ENCODE results near the gene FLVCR2.

Gene FLVCR2

DNA sequence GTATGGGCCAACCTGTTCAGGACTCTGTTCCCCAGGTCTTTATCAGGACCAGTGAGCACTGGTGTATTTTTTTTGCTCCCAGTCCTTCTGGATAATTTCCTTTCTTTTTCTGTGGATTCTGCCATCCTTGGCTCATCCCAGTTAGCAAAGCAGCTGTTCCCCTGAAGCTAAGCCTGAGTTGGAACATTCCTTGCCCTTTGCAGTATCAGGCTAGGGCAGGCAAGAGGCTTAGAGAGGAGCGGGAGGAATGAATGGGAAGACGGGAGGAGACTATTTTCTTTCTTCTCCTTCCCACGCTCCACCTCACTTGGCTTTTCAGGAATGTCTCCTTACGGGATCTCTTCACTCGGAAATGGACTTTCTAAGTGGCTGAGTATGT, 53.0 kb downstream of the FLVCR2 start:
- peak; percentile 45 for DNase-seq (ENCODE audit: low read depth)

DNA sequence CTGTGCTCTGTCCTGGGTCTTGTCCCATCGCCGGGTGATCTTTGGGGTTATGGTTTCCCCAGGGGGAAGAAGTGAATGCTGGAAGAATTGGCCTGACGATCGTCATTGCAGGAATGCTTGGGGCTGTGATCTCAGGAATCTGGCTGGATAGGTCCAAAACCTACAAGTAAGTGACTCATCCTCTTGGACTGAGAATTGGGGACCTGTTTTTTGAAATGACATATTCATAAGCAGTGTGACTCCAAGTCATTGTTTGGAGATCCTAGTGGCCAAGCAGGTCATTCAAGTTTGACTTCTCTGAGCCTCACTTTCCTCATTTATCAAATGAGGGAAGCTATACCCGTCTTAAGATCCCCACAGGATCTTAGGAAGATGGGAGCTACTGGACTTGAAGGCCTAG, 56.4 kb downstream of the FLVCR2 start:
- peak; percentile 5 for DNase-seq (ENCODE audit: low read depth)

- peak; percentile 86 for DNase-seq (ENCODE audit: low read depth)
Measured at GRCh38 chr14:75636100-75636692, 57.8 kb downstream of the FLVCR2 start.

DNA sequence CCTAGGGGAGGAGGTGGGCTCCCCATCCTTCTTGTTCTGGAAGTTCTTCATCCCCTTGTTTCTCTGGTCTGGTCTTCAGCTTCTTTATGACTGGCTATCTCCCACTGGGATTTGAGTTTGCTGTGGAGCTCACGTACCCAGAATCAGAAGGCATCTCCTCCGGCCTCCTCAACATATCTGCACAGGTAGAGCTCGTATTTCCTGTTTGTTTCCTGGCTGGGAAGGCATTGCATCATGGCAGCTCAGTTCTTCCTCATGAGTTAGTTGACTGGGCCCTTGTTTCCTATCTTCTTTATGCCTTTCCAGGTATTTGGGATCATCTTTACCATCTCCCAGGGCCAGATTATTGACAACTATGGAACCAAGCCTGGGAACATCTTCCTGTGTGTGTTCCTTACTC, 62.5 kb downstream of the FLVCR2 start:
- DNase-seq (ENCODE audit: low read depth): no peak

- DNase-seq (ENCODE audit: low read depth): no peak
Measured at GRCh38 chr14:75643985-75644384, 65.6 kb downstream of the FLVCR2 start.

DNA sequence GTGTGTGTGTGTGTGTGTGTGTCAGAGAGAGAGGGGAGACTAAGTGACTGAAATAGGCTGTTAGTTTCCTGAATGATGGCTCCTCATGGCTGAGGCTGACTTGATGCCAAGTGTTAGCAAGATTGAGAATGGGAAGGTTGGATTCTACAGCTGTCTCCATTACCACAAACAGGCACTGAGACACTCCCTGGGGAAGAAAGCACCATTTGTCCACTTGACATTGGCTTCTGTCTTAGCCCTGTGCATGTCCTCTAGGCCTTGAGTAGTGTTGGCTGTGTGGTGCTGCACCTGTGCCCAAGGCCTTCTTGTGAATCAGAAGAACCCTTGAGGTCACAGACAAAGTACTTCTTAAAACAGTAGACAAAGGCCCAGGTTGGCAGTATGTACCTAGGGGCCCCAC, 66.6 kb downstream of the FLVCR2 start:
- DNase-seq (ENCODE audit: low read depth): no peak

- DNase-seq (ENCODE audit: low read depth): no peak
Measured at GRCh38 chr14:75646762-75647161, 68.3 kb downstream of the FLVCR2 start.

DNA sequence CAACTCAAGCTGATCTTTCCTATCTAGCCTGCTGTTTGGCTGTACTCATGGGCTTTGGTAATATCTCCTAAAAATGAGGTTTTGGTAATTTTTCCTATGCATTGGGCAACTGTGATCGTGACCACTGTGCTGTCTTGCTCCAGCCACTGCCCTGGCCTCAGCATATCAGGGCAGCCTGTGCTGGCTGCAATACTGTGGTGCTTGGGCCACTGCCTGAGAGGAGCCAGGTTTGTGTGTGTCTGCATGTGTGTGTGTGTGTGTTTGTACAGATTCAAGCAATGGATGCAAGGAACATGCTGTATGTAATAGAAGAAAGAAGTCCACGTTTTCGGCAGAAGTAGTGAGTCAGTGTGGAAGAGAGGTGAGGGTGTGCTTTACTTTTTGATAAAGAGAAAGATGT, 69.2 kb downstream of the FLVCR2 start:
- no peak for DNase-seq (ENCODE audit: low read depth)

GRCh38 chr14:75648066-75648838, 69.8 kb downstream of the FLVCR2 start:
- DNase-seq (ENCODE audit: low read depth): peak; percentile 96

DNA sequence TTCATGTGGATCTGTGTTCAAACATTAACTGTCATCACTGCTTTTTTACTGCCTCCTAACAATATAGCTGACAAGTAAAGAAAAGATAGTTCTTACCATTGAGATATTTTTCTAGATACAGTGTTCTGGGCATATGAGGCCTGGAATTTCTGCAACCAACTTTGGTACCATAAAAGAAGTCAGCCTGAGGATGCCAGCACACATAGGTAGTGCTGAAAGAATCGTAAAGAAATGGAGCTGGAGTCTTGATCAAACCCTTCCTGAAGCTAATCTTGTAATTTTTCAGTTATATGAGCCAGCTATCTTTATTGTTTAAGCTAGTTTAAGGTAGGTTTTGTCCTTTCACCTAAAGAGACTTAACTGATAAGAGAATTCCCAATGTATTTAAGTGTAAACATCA, 70.9 kb downstream of the FLVCR2 start:
- DNase-seq (ENCODE audit: low read depth): no peak

DNA sequence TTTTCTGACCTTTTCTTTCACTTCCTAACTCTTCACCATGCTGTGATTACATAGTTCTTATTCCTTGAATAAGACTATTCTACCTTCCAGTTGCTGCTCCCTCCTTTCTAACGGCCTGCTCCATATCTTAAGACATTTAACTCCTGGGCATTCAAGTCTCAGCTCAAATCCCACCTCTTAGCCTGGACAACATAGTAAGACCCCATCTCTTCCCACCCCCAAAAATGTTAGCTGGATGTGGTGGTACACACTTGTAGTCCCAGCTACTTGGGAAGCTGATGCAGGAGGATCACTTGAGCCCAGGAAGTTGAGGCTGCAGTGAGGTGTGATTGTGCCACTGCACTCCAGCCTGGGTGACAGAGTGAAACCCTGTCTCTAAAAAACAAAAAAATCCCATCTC, 71.4 kb downstream of the FLVCR2 start:
- DNase-seq (ENCODE audit: low read depth): no peak

DNA sequence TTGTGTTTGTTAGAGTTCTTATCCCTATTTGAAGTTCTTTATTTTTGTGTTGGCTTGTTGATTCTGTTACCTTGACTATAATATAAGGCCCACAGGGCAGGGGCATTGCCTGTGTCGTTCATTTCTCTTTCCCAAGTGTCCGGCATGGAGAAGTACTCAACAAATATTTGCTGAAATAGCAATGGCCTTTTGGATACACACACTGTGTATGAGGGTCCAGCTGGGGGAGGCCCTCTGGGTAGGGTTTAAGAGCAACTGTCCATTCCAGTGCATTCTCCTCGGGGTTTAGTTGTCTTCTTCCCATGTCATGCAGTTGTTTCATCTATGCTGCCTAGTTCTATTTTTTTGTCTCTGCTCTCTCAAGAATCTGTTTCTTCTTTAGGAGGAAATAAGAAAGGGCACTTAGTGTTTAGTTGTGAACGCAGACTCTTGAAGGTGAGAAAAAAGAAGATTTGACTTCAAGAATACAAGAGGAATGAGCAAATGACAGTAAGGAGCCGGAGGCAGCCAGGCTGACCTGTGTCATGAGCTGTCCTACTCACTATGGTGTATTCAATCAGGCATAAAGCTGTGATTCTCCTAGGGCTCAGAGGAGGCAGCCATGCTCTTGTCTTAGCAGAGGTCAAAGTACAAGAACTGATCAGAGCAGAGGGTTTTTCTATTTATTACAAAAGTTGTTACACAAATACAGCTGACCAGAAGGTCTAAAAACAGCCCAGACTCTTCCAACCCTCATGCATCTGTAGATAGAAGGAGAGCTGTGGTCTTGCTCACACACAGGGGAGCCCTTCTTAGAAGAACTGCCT, 72.0 kb downstream of the FLVCR2 start:
- DNase-seq (ENCODE audit: low read depth): no peak

GRCh38 chr14:75653563-75653962, 75.1 kb downstream of the FLVCR2 start:
- no peak for DNase-seq (ENCODE audit: low read depth)

GRCh38 chr14:75654127-75654732, 75.8 kb downstream of the FLVCR2 start:
- DNase-seq (ENCODE audit: low read depth): peak; percentile 67

GRCh38 chr14:75655235-75655634, 76.8 kb downstream of the FLVCR2 start:
- no peak for DNase-seq (ENCODE audit: low read depth)

DNA sequence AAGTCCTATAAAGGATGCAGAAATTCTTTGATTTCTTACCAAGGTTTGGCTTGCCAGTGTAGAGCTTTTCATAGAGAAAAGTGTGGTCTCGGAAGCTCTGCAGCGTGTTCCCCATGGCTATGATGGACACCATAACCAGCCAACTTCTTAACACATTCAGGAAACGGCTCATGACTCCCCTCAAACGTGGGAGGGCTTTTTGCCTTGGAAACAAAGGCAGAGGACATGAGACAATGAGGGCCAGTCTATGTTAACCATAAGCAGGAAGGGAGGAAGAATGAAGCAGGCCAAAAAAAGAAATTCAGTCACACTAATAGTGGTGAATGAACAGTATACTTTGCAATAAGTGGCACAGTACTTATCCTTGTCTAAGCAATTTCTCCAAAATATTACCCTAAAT, 78.9 kb downstream of the FLVCR2 start:
- no peak for DNase-seq (ENCODE audit: low read depth)

DNA sequence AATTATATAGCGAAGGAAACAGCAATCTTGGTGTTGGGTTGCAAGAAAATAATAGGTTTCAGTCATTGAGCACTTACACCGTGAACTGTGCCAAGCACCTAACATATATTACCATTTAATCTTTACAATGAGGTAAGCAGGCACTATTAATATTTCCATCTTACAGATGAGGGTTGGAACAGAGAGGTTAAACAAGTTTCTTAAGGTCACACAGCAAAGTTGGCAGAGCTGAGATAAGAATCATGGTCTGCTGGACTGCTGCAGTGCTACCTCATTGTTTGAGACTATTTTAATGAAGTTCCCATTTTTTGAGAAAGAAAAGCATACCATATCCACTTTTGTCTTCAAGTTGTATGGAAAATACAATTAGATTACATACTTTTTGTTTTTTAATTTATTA, 80.5 kb downstream of the FLVCR2 start:
- DNase-seq (ENCODE audit: low read depth): no peak

DNA sequence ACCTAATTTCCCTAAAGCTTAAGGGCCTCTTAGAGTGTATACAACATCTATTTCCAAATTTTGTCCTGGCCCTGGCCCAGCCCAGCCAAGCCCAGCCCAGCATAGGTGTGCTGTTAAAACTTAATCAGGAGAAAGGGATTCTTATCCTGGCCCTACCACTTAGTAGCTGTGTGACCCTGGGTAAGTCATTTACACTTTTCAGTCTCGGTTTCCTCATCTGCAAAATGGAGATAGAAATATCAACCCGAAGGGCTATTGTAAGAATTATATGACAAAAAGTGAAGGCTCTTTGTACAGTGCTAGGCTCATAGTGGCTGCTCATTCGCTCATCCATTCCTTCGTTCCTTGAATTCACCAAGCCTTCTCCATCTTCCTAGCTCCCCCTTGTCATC, 81.8 kb downstream of the FLVCR2 start:
- no peak for DNase-seq (ENCODE audit: low read depth)

DNA sequence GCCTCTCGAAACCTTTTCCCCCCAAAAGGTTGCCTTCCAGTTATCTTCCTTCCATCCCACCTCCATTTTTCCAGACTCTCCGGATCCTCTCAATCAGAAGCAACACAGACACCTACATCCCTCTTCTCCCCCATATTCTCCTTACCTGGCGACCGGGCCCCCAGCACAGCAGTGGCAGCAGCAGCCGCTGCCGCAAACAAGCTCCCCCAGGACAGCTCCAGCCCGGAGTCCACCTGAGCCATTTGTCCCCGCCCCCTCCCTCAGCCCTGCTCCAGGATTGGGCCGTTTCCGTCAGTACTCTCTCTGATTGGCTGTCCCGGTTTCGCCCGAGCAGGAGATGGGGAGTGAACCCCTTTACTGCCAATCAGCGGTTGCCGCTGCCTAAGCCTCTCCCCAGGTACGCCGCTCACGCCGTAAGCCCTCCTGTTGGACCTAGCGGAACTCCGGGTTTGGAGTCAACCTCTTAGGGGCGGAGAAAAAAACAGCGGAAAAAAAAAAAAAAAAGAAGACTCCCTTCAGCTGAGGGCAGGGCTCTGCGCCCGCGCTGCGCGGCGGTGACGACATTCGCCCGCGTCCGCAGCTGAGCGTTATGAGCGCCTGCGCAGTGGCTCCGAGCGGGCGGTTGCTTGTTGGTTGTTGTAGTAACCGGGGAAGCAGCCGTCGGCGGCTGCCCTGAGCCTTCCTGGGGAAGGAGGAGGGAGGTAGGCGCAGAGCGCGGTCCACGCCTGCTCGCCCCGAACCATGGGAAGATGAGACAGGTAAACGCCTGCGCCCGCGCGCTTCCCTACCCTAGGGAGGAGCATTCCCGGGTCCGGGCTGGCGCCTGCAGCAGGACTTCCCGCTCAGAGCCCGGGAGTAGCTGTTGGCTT, 82.4 kb downstream of the FLVCR2 start, which contains the start of the genes ERG28 and TTLL5:
ERG28 (minus strand) TSS at position 247 of the 869 bp plus-strand sequence. CDS start 3,374 bp downstream, outside the sequence.
TTLL5 (plus strand) TSS at position 617 of the 869 bp plus-strand sequence. CDS start 1,904 bp downstream, outside the sequence.
- peak; percentile 99 for DNase-seq (ENCODE audit: low read depth)

GRCh38 chr14:75661499-75661814, 83.0 kb downstream of the FLVCR2 start:
- no peak for DNase-seq (ENCODE audit: low read depth)

DNA sequence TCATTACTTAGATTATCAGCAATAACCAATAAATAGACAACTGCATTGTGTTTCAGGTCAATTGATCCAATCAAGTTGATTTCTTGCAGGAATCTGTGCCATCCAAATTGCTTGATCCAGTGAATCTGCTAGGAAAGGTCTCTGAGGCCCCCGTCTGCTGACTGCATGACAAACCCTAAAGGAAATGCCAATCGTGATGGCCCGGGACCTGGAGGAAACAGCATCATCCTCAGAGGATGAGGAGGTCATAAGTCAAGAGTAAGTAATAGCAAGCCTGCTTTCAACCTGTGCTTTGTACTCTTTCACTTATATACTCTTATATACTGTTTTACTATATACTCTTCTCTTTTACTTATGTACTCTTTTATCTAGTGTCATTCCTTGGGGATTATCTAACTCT, 84.5 kb downstream of the FLVCR2 start:
- DNase-seq (ENCODE audit: low read depth): no peak

All from EH (cell line).